Osteocyte (in vitro differentiated cells): ENCODE measurements around the gene ENOX1. TPM values are rescaled to one million over a fixed set of nuclear protein-coding genes. Genes with fewer than 3 reads are reported as not detected.

Experiments used
- DNase-seq: peaks from one replicate; pipeline ENCODE4 v3.0.0; 2021; ENCODE audit warnings: mixed read lengths; ENCODE audit not compliant: unreplicated experiment; ENCODE audit errors: extremely low spot score
- H3K27ac Mint-ChIP-seq: one replicate; pipeline ENCODE4 v1.8.0; 2021; ENCODE audit warnings: mild to moderate bottlenecking, mixed read lengths; ENCODE audit not compliant: unreplicated experiment
- H3K27me3 Mint-ChIP-seq: one replicate; pipeline ENCODE4 v1.8.0; 2021; ENCODE audit warnings: mixed read lengths; ENCODE audit not compliant: unreplicated experiment
- H3K36me3 Mint-ChIP-seq: one replicate; pipeline ENCODE4 v1.8.0; 2021; ENCODE audit warnings: mixed read lengths; ENCODE audit not compliant: unreplicated experiment
- H3K4me1 Mint-ChIP-seq: one replicate; pipeline ENCODE4 v1.8.0; 2021; ENCODE audit warnings: mixed read lengths; ENCODE audit not compliant: unreplicated experiment
- H3K4me3 Mint-ChIP-seq: one replicate; pipeline ENCODE4 v1.8.0; 2021; ENCODE audit warnings: mild to moderate bottlenecking, moderate library complexity, mixed read lengths; ENCODE audit not compliant: unreplicated experiment
- H3K9me3 Mint-ChIP-seq: one replicate; pipeline ENCODE4 v1.8.0; 2021; ENCODE audit warnings: mixed read lengths; ENCODE audit not compliant: unreplicated experiment
- CTCF ChIP-seq: fragments of 200-600 bp; sonication (generic); IDR thresholded peaks from 2 replicates; pipeline ENCODE4 v1.5.0; 2021; ENCODE audit warnings: antibody characterized with exemption, mild to moderate bottlenecking, moderate library complexity
- total RNA-seq: library from RNA; stranded (reverse); gene quantifications from 2 replicates; pipeline ENCODE4 v1.2.1, GENCODE V29; 2021

ENOX1 gene
- total RNA-seq, 1 donor from 2014 or later, result 5.9 TPM

DNA sequence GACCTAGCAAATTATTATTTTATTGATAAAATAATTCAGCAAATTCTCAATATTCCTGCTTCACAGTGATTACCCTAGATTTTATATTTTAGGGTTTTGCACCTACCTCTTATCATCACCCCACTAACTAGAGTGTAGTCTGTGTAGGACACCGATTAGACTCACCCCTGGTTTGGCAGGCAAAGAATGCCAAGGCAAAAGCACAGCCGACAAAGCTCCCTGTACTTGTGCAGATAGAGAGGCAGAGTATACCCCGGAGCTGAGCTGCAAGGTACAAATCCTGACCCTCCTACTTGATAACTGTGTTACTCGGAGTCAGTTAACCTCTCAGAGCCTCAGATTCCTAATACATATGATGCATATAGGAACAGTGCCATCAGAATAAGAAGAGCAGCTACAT lies 225.7 kb downstream of the ENOX1 start:
- DNase-seq, result no peak
- Mint-ChIP-seq H3K36me3 (no peaks in the 10 kb centered on the region), H3K4me1 (peaks cover 6% of the 10 kb centered on the region), H3K27me3 (no peaks in the 10 kb centered on the region), H3K4me3 (no peak overlapping the region), H3K9me3 (no peaks in the 10 kb centered on the region), H3K27ac (no peak overlapping the region)
- no peak for TF ChIP-seq CTCF

GRCh38 chr13:43558939-43559338 lies 227.8 kb downstream of the ENOX1 start:
- Mint-ChIP-seq H3K27me3 (no peaks in the 10 kb centered on the region), H3K9me3 (no peaks in the 10 kb centered on the region), H3K27ac (no peak overlapping the region), H3K4me3 (no peak overlapping the region), H3K4me1 (no peaks in the 10 kb centered on the region), H3K36me3 (no peaks in the 10 kb centered on the region)
- DNase-seq, result no peak
- no peak for TF ChIP-seq CTCF

DNA sequence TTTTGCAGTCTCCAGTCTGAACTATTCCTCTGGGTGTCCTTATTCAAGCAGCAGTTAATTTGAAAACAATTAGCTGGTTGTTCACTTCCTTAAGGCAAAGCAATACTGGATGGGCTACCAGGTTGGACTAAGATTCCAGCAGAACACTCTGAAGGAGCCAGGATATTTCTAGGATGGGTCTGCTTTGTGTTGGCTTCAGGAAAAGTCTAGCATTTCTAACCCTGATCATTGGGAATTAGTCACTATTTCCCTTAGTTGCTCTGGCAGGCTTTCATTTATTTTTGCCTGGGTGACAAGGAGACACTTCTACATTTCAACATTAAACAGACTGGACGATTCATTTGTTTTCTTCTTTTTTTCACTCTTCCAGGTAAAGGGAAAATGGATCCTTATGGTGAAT lies 228.4 kb downstream of the ENOX1 start:
- Mint-ChIP-seq H3K4me1 (peaks cover 2% of the 10 kb centered on the region), H3K27me3 (no peaks in the 10 kb centered on the region), H3K9me3 (no peaks in the 10 kb centered on the region), H3K27ac (no peak overlapping the region), H3K36me3 (no peaks in the 10 kb centered on the region), H3K4me3 (no peak overlapping the region)
- TF ChIP-seq CTCF, result no peak
- DNase-seq, result no peak

DNA sequence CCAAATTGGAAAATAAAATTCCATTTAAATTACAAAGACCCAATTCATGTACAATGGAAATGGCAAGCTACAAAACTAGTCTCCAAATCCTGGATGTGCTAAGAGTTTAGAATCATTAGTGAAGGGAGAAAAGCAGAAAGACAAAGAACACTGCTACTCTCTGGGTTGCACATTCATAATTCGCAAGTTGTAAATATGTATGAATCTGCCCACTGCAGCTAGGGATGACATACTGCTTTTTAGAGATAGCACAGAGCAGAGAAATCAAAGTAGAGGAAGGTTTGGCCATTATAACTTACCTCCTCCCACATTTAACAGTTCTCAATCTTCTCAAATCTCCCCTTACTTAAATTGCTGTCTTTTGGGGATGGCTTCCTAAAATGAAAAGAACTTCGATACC lies 231.1 kb downstream of the ENOX1 start:
- H3K4me1 Mint-ChIP-seq, result peaks cover 6% of the 10 kb centered on the region
- H3K27me3 Mint-ChIP-seq, result no peaks in the 10 kb centered on the region
- H3K9me3 Mint-ChIP-seq, result no peaks in the 10 kb centered on the region
- no peaks in the 10 kb centered on the region for H3K36me3 Mint-ChIP-seq
- no peak for TF ChIP-seq CTCF
- no peak overlapping the region for H3K27ac Mint-ChIP-seq
- no peak for DNase-seq
- no peak overlapping the region for H3K4me3 Mint-ChIP-seq

DNA sequence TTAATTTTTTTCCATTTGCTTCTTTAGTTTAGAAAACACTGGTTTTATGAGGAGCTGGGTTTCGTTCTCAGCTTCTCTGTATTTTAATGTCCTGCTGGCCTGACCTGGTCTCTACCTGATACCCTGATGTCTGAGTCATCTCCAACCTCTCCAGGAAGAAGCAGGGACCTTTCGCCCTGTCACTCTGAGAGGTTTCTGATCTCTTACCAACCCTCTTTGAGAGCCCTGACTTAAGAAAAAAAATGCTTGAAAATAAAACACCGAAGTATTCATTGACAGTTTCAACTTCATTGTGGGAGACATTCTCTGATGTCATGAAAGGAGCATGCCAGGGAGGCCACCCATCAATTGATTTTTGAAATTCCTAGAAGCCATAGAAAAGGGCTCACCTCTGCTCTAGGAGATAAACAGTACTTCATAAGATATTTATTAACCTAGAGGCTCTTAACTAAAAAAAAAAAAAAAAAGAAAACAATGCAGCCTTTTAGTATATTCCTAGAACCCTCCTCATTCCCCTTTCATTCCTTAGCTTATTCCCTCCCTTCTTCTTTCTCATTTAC lies 234.8 kb downstream of the ENOX1 start:
- TF ChIP-seq CTCF, result no peak
- H3K27ac Mint-ChIP-seq, result no peak overlapping the region
- no peak overlapping the region for H3K4me3 Mint-ChIP-seq
- H3K9me3 Mint-ChIP-seq, result no peaks in the 10 kb centered on the region
- H3K36me3 Mint-ChIP-seq, result no peaks in the 10 kb centered on the region
- H3K27me3 Mint-ChIP-seq, result no peaks in the 10 kb centered on the region
- no peak for DNase-seq
- H3K4me1 Mint-ChIP-seq, result peaks cover 13% of the 10 kb centered on the region
